Measurements from ENCODE around the gene OR10G3.
"Not testable (repeated sequence)": the region's sequence is repeated elsewhere in the genome, so short reads cannot be mapped to it uniquely, and the experiment has no call there.

Gene OR10G3, protein sequence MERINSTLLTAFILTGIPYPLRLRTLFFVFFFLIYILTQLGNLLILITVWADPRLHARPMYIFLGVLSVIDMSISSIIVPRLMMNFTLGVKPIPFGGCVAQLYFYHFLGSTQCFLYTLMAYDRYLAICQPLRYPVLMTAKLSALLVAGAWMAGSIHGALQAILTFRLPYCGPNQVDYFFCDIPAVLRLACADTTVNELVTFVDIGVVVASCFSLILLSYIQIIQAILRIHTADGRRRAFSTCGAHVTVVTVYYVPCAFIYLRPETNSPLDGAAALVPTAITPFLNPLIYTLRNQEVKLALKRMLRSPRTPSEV

DNA sequence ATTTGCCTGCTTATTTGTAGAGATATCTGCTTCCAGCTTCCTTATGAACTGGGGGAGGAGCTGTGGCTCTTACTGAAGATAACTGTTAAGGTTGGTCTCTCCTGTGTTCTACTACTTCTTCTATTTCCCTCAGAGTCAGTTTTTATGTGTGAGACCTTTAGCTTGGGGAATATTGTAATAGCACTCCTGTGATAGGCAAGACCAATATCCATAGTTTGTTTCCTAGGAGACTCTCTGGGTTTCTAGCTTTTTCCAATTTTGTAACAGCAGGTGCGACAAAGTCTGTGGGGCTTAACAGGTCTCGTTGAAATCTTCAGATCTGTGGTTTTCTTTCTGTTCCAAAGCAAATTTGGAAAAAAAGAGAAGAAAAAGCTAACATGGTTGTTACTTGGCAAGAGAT, at the start of gene OR10G3:
OR10G3 (minus strand) TSS at position 101 of the 400 bp plus-strand sequence. CDS start 9,332 bp downstream, outside the sequence.
- no peak for DNase-seq (ENCODE audit: extremely low read depth in 1 of 2, low read depth in 1 of 2)

DNA sequence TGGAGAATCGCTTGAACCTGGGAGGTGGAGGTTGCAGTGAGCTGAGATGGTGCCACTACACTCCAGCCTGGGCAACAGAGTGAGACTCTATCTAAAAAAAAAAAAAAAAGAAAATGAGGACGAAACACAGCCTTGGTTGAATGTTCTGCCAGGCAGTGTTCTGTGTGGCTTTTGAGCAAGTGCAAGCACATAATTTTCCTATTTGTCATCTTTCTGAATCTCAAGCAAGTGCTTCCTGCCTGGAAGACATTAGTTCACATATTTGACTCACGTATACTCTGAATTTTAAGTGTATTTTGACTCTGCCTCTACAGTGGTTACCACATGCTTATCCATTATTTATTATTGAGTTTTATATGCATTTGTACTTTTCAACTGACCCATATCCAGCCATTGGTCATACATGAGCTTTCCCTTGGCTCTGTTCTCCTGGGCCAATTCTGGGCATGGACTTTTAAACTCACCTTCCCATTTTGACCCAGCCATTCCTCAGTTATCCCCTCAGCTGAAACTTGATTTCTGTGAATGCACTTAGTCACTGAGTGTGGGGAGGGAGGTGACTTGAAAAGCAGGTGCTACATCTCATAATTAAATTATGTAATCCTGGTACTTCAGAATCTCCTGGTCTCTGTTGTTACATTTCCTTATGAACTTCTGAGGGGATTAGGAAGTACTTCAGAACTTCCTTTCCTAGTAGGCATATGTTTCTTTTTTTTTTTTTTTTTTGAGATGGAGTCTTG, 46.8 kb upstream of the OR10G3 start:
- no peak for DNase-seq (ENCODE audit: extremely low read depth in 1 of 2, low read depth in 1 of 2)

DNA sequence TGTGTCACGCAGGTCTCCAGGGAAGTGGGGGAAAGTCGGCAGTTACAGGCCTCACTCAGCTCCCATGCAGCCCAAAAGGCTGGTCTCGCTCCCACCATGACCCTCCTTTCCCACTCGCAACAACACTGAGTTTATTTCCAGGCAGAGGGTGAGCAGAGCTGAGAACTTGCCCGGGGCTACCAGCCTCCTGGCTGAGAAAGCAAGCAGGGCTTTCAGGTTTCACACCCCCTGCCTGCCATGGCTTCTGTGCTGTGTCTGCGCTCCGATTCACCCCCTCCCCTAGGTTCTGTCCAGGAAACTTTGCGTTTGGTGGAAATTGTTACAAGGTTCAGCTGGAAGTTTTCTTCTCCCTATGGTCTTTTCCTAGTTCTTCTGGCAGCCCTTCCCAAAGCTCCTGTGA, 37.7 kb upstream of the OR10G3 start:
- DNase-seq (ENCODE audit: extremely low read depth in 1 of 2, low read depth in 1 of 2) = no peak

DNA sequence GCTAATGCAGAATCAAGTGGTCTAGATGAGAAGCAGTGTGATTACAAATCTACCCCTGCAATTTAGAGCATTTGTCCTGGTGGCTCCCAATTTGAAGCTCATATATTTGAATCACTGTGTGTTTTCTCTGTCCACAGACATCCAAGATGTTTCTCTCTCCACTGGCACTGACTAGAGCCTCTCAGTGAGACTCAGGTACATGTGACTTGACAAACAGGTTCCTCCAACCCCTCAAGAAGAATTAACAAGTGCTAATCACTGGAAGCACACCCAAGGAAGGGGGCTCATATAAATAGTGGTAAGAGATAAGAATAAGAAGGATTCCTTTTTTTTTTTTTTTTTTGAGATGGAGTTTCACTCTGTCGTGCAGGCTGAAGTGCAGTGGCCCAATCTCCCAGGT, 34.4 kb upstream of the OR10G3 start:
- DNase-seq (ENCODE audit: extremely low read depth in 1 of 2, low read depth in 1 of 2) = no peak

DNA sequence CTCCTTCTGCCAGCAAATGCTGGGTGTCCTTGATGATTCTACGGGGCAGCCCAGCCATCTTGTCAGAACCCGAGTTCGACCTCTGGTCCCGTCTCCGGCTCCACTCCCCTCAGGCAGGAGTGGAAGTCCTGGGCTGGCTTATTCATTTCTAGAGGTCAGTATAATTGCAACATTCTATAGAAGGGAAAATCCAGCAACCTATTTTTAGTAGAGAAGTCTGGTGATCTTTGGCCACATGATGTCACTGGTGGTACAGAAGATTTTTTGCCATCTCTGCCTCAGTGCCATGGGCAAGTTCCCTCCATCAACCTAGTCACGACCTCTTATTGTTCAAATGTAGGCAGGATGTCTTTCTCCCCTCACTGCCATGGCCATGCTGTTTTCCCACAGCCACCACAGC, 32.4 kb upstream of the OR10G3 start:
- DNase-seq (ENCODE audit: extremely low read depth in 1 of 2, low read depth in 1 of 2) = no peak

DNA sequence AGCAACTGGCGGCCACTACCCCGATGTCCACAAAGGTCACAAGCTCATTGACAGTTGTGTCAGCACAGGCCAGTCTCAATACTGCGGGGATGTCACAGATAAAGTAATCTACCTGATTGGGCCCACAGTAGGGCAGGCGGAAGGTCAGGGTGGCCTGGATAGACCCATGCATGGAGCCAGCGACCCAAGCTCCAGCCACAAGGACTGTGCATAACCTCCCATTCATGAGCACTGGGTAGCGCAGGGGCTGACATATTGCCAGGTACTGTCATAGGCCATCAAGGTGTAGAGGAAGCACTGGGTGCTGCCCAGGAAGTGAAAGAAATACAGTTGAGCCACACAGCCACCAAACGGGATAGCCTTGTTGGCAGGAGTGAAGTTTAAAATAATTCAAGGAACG, 22.3 kb upstream of the OR10G3 start:
- DNase-seq (ENCODE audit: extremely low read depth in 1 of 2, low read depth in 1 of 2) = not testable (repeated sequence)

DNA sequence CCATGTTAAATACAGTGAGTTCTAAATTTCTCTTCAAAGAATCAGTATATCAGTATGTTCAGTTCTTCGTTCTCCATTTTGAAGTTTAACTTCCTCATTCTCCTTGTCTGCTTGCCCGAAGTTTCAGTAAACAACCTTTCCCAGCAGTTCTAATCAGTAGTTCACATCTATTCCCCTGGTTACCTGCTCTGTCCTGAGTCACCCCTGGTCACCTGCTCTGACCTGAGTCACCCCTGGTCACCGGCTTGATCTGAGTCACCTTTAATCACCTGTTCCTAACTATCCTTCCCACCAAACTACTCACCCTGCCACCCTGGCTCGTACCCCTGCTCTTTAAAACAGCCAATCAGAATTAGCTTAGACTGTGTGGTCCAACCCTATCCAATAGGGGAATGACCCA, 9.4 kb upstream of the OR10G3 start:
- DNase-seq (ENCODE audit: extremely low read depth in 1 of 2, low read depth in 1 of 2) = no peak

DNA sequence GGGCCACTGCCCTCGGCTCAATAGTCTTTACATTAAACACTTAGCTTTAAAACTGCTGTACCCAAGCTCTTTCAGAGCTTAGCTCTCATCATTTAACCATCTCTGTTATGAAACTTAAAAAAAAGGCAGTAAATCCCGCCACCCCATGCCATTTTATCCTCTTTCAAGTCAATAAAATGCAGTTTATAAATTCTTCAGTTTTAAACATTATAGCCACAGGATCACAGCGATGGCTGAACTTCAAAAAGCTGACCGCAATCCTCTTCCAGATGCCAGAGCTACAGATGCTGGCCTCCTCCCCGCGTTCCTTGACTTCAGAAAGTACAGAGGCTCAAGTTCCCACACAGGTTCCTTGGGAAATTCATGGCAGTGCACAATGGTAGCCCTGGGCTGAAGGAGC, 4.2 kb downstream of the OR10G3 start:
- DNase-seq (ENCODE audit: extremely low read depth in 1 of 2, low read depth in 1 of 2) = no peak

DNA sequence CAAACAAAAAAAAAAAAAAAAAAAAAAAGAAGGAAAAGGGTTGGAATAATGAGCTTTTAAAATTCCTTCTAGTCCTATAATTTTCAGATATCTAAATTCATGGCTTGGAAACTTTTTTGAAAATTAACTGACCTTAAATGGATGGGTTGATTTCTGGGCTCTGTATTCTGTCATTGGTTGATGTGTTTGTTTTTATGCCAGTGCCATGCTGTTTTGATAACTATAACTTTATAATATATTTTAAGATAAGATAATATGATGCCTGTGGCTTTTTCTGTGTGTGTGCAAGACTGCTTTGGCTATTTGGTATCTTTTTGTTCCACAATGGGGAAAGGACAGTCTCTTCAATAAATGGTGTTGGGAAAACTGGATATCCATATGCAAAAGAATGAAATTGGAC, 7.3 kb downstream of the OR10G3 start:
- no peak for DNase-seq (ENCODE audit: extremely low read depth in 1 of 2, low read depth in 1 of 2)

DNA sequence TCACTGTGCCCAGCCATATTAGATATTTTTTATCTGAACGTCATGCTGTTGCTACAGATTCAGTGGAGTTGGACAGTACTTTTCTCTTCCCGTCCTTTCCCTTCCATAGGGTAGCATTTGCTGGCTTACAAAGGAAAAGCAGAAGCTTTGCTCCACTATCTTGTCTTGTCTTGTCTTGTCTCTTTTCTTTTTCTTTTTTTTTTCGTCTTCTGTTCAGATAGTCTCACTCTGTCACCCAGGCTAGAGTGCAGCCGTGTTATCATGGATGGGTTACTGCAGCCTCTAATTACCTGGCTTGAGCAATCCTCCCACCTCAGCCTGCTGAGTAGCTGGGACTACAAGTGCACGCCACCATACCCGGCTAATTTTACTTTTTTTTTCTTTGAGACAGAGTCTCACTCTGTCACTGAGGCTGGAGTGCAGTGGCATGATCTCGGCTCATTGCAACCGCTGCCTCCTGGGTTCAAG, 21.1 kb downstream of the OR10G3 start:
- no peak for DNase-seq (ENCODE audit: extremely low read depth in 1 of 2, low read depth in 1 of 2)

DNA sequence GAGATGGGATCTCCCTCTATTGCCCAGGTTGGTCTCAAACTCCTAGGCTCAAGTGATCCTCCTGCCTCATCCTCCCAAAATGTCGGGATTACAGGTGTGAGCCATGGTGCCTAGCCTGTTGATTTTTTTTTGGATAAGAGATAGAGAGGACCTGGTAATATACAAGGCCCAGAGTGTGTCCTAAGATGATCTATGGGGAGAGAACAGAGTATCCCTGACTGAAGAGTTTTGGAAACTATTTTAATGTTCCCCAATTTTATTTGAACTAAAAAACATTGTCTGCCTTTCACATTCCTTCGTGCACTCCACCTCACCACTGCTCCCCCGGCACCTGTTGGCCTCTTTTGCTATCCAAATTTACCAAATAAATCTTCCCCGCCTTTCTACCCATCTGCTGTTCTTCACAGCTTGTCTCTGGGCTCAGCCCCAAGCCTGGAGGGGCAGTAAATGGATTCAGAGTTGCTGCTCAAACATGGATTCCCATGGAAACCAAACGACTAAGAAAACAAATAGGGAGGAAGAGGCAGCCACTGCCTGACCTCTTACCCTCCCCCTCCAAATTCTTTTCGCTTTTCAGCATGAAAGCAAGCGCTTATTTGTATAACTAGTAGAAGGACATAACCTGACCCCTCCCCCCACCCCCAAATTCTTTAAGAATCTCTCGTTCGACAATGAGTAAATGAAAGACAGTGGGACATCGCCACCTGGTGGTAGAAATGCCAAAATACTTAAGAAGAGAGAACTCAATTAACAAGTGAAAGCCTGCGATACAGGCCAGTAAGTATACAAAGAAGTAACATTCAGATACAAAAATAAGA, 22.6 kb downstream of the OR10G3 start:
- DNase-seq (ENCODE audit: extremely low read depth in 1 of 2, low read depth in 1 of 2) = peak; percentile 52 to 58

DNA sequence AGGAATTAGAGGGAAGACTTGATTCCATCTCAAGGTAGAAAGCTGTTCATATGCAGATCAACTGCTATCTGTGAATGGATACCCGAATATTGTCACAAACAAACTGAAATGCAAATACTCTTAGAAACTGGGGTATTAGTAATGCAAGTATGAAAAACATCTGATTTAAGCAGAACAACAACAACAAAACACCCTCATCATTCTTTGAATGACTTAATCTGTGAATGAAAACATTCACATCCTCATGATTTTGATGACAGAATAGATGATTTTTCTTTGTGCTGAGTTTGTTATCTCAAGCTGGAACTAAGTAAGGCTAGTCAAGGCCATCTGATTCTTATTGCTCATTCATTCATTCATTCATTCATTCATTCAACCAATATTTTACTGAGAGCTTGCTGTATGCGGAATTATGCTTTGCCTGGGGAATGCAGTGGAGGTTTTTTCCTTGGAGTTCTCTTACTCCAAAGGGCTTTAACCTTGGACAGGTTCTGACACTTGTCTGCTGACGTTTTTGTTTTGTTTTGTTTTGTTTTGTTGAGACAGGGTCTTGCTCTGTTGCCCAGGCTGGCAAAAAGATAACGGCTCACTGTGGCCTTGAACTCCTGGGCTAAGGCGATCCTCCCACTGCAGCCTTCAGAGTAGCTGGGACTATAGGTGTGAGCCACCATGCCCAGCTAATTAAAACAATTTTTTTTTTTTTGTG, 23.3 kb downstream of the OR10G3 start:
- DNase-seq (ENCODE audit: extremely low read depth in 1 of 2, low read depth in 1 of 2) = no peak

DNA sequence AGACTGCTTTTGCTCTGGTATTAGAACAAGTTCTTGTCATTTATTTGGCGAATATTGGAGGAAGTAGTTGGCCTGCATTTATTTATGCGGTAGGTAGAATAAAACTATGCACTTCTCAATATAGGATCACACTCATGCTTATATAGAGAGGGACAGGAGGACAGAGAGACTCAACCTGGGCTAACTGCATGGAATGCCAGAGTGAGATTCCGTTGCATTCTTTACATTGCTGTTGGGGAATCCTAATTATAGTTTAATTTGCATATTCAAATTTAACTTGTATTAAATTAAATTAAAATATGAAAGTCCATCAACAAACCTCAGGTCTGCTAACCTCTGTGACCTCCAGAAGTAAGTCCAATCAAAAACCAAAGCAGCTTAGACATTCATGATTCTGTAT, 26.6 kb downstream of the OR10G3 start:
- no peak for DNase-seq (ENCODE audit: extremely low read depth in 1 of 2, low read depth in 1 of 2)

DNA sequence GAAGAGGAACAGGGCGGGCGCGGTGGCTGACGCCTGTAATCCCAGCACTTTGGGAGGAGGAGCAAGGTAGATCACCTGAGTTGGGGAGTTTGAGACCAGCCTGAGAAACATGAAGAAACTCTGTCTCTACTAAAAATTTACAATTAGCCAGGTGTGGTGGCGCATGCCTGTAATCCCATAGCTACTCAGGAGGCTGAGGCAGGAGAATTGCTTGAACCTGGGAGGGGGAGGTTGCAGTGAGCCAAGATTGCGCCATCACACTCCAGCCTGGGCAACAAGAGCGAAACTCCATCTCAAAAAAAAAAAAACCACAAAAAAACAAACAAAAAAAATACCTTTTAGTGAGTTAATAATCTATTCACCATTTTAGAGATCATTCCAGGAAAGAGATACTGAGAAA, 35.3 kb downstream of the OR10G3 start:
- DNase-seq (ENCODE audit: extremely low read depth in 1 of 2, low read depth in 1 of 2) = not testable (repeated sequence)

DNA sequence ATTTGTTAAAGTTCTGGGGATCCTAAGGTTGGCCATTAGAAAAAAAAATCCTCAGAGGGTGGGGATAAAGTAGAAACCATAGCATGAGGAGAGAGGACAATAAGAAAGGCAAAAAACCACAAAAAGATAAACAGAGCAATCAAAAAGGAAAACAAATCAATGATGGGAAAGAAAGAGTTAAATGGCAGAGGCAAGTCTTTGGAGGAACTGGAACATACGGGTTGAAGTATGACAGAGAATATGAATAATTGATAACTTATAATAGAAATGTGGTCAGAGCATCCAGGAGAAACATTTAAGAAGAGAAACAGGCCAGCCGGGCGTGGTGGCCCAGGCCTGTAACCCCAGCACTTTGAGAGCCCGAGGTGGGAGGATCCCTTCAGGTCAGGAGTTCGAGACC, 35.9 kb downstream of the OR10G3 start:
- no peak for DNase-seq (ENCODE audit: extremely low read depth in 1 of 2, low read depth in 1 of 2)

DNA sequence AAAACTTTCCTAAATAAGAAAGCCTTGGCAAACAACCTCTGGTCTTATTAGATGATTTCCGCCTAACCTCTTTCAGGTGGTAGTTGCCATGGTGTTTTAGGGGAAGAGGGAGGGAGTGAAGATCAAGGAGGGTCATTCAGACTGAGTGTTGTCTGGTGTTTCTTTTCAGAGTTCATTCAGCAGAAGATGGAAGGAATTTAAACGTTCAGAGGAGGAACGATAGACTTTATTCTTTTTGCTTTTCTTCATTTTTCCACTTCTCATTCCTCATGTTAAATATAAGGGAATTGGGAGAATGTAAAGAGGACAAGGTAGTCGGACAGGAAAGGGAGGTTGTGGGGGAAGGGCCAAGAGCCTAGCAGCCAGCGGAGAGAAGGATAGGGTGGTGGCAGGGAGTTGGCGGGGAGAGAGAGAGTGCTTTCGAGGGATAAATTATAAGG, 36.3 kb downstream of the OR10G3 start:
- no peak for DNase-seq (ENCODE audit: extremely low read depth in 1 of 2, low read depth in 1 of 2)

DNA sequence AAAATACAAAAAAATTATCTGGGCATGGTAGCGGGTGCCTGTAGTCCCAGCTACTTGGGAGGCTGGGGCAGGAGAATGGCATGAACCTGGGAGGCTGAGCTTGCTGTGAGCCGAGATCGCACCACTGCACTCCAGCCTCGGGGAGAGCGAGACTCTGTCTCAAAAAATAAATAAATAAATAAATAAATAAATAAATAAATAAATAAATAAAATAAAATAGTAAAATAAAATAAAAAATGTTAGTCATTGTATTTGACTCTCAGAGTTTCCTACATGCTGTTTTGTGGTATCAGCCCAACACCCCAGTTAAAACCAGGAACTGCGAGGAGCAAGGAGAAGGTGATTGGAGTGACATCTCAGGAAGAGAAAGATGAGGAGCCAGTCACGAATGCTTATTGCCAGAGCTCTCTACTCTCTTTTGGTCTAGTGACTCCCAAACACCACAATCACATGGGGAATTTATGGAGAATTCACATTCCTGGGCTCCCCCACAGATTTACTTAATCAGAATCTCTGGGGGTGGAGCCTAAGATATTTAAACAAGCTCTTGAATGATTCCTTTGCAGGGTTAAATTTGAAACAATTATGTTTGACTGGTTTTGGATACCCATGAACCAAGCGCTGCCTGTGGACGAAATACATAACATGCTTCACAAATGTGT, 38.3 kb downstream of the OR10G3 start:
- no peak for DNase-seq (ENCODE audit: extremely low read depth in 1 of 2, low read depth in 1 of 2)

DNA sequence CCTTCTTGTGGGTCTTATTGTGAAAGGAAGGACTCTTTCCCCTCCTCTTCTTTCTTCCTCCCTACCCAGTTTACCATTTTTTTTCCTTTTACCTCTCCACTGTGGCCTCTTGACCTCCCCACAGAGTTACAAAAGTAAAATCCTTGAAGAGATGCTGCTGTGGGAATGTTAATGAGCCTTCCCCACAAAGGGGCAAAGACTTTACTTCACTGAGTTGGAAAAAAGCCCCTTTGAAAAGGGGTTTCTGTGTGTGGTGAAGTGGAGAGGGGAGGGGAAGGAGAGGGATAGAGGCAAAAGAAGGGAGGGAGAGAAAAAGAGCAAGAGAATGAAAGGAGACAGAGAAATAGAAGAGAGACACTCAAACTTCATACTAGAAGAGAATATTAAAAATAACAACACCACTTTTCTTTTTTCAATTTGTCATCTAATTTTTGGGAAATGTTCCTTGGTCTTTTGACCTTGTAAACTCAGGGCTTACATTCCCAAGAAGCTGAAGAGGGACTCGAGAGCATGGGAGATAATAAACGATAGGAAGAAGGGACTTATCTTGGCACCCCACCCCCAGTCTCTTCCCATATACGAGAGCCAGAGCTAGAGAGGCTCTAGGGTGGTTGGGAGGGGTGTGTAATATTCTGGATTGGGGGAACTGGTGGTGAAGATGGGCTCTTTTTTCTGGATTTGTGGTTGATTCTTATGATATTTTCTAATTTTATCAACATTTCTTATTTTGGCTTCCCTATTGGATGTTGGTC, 40.5 kb downstream of the OR10G3 start:
- no peak for DNase-seq (ENCODE audit: extremely low read depth in 1 of 2, low read depth in 1 of 2)

DNA sequence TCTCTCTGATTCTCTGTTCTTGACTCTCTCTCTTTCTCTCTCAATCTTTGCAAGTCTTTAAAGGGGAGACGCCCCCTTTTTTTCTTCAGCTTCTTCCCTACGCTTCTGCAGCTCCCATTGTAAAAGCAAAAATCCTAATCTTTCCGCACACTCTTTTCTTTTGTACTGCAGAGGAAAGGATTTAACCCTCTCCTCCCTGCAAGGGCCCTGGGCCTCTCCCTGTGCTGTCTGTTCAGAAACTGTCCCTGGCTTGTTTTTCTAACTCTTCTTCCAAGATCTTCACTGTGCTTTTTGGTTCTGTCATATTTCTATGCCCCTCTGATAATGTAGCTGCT, 42.8 kb downstream of the OR10G3 start:
- DNase-seq (ENCODE audit: extremely low read depth in 1 of 2, low read depth in 1 of 2) = no peak

All from activated CD8-positive, alpha-beta memory T cell treated with anti-CD3 and anti-CD28 coated beads for 1 hour (primary cell).